Liver (tissue), 9 donors: ENCODE measurements around the gene TMCC2. TPM values are rescaled to one million over a fixed set of nuclear protein-coding genes. Genes with fewer than 3 reads are reported as not detected.

Experiments used
- DNase-seq: peaks from one replicate; pipeline ENCODE4 v3.0.0-alpha.2; 2017; ENCODE audit warnings: low spot score
- H3K27ac ChIP-seq, 2 donors: one replicate each; pipeline ENCODE4 v1.7.0; 2013; ENCODE audit warnings: inconsistent platforms in 2 of 2, low read length in 2 of 2, control low read depth in 1 of 2, low read depth in 1 of 2, mild to moderate bottlenecking in 1 of 2
- H3K27me3 ChIP-seq, 4 donors: one replicate each; pipeline versions ENCODE4 v1.6.1 to v1.7.0; 2013; ENCODE audit warnings: low read length in 3 of 4, inconsistent platforms in 1 of 4, mild to moderate bottlenecking in 1 of 4, moderate library complexity in 1 of 4; ENCODE audit not compliant: control insufficient read depth in 4 of 4, insufficient read depth in 4 of 4
- H3K36me3 ChIP-seq, 4 donors: one replicate each; pipeline versions ENCODE4 v1.6.1 to v1.7.0; 2013; ENCODE audit warnings: low read length in 3 of 4, mild to moderate bottlenecking in 3 of 4, low read depth in 1 of 4, moderate library complexity in 1 of 4; ENCODE audit not compliant: control insufficient read depth in 4 of 4, insufficient read depth in 3 of 4
- H3K4me1 ChIP-seq, 4 donors: one replicate each; pipeline versions ENCODE4 v1.6.1 to v1.7.0; 2013; ENCODE audit warnings: low read length in 3 of 4, mild to moderate bottlenecking in 3 of 4, moderate library complexity in 1 of 4; ENCODE audit not compliant: control insufficient read depth in 4 of 4, insufficient read depth in 4 of 4
- H3K4me3 ChIP-seq, 3 donors: one replicate each; pipeline versions ENCODE4 v1.6.1 to v1.7.0; 2013; ENCODE audit warnings: low read length in 3 of 3, control low read depth in 1 of 3, low read depth in 1 of 3, mild to moderate bottlenecking in 1 of 3
- H3K9ac ChIP-seq, 2 donors: one replicate each; pipeline ENCODE4 v1.7.0; 2013; ENCODE audit warnings: low read length in 2 of 2, mild to moderate bottlenecking in 2 of 2, moderate library complexity in 2 of 2, control low read depth in 1 of 2, low read depth in 1 of 2
- H3K9me3 ChIP-seq, 4 donors: one replicate each; pipeline versions ENCODE4 v1.6.1 to v1.7.0; 2013; ENCODE audit warnings: low read length in 3 of 4; ENCODE audit not compliant: control insufficient read depth in 4 of 4
- ATF3 ChIP-seq: IDR thresholded peaks from 2 replicates; pipeline ENCODE4 v1.6.1; 2016; ENCODE audit warnings: antibody characterized with exemption
- CTCF ChIP-seq: fragments of 150-350 bp; IDR thresholded peaks from 2 replicates; pipeline ENCODE4 v1.5.1; 2017; ENCODE audit warnings: improper control_type of control experiment, low read depth, low read length; ENCODE audit not compliant: missing input control
- EGR1 ChIP-seq, 2 donors: IDR thresholded peaks; 2 replicates each; pipeline ENCODE4 v1.6.1; 2016 to 2018; ENCODE audit warnings: antibody characterized with exemption in 2 of 2, low read depth in 2 of 2
- FOXA1 ChIP-seq: IDR thresholded peaks from 2 replicates; pipeline ENCODE4 v1.6.1; 2016; ENCODE audit warnings: antibody characterized with exemption
- FOXA2 ChIP-seq: IDR thresholded peaks from 2 replicates; pipeline ENCODE4 v1.6.1; 2016; ENCODE audit warnings: antibody characterized with exemption
- GABPA ChIP-seq, 2 donors: IDR thresholded peaks in 1 of 2; conservative IDR thresholded peaks in 1 of 2; 2 replicates each; pipeline ENCODE4 v1.6.1; 2016; ENCODE audit warnings: antibody characterized with exemption in 2 of 2, mild to moderate bottlenecking in 1 of 2, moderate library complexity in 1 of 2
- HNF4A ChIP-seq, 2 donors: conservative IDR thresholded peaks; 2 replicates each; pipeline ENCODE4 v1.6.1; 2016; ENCODE audit warnings: antibody characterized with exemption in 2 of 2, mild to moderate bottlenecking in 2 of 2
- HNF4G ChIP-seq: IDR thresholded peaks from 2 replicates; pipeline ENCODE4 v1.6.1; 2016; ENCODE audit warnings: antibody characterized with exemption
- JUND ChIP-seq, 2 donors: IDR thresholded peaks; 2 replicates each; pipeline ENCODE4 v1.6.1; 2016; ENCODE audit warnings: antibody characterized with exemption in 2 of 2
- MAX ChIP-seq: IDR thresholded peaks from 2 replicates; pipeline ENCODE4 v1.6.1; 2016; ENCODE audit warnings: antibody characterized with exemption
- NR2F2 ChIP-seq: IDR thresholded peaks from 2 replicates; pipeline ENCODE4 v1.6.1; 2016; ENCODE audit warnings: antibody characterized with exemption
- RAD21 ChIP-seq, 2 donors: IDR thresholded peaks; 2 replicates each; pipeline ENCODE4 v1.6.1; 2016; ENCODE audit warnings: antibody characterized with exemption in 2 of 2, mild to moderate bottlenecking in 2 of 2
- REST ChIP-seq: IDR thresholded peaks from 2 replicates; pipeline ENCODE4 v1.6.1; 2016; ENCODE audit warnings: antibody characterized with exemption, mild to moderate bottlenecking
- RXRA ChIP-seq, 2 donors: IDR thresholded peaks; 2 replicates each; pipeline ENCODE4 v1.6.1; 2017 to 2018; ENCODE audit warnings: antibody characterized with exemption in 2 of 2, mild to moderate bottlenecking in 1 of 2
- SP1 ChIP-seq: IDR thresholded peaks from 2 replicates; pipeline ENCODE4 v1.6.1; 2018; ENCODE audit warnings: antibody characterized with exemption, mild to moderate bottlenecking
- TAF1 ChIP-seq: conservative IDR thresholded peaks from 2 replicates; pipeline ENCODE4 v1.6.1; 2016; ENCODE audit warnings: antibody characterized with exemption, mild to moderate bottlenecking
- YY1 ChIP-seq: IDR thresholded peaks from 2 replicates; pipeline ENCODE4 v1.6.1; 2016; ENCODE audit warnings: antibody characterized with exemption, mild to moderate bottlenecking
- ZBTB33 ChIP-seq: IDR thresholded peaks from 2 replicates; pipeline ENCODE4 v1.6.1; 2016; ENCODE audit warnings: antibody characterized with exemption
- WGBS: extraction: QIAGEN DNeasy Blood & Tissue Kit; methylation state at CpG from one replicate; pipeline ENCODE4 v1.1.7; 2013; 5-methylcytosine and 5-hydroxymethylcytosine counted together
- polyA plus RNA-seq, 2 donors: library from polyadenylated mRNA; stranded (reverse) in 1 of 2; unstranded in 1 of 2; fragments of 200-250 nt in 1 of 2; fragments of >200 nt in 1 of 2; fragmentation: Nextera tagmentation in 1 of 2; extraction: Ambion mirVana in 1 of 2; gene quantifications; one replicate each; pipeline versions ENCODE4 v1.2.1 to v1.2.3, GENCODE V29; 2013 to 2015
- total RNA-seq, 2 donors: library from RNA; depleted of rRNA; stranded (reverse); fragments of >200 nt; gene quantifications; one replicate each; pipeline ENCODE4 v1.2.3, GENCODE V29; 2014
- donor health status: healthy.
- donor health status: healthy.
- donor health status: healthy.
- donor health status: healthy.
- donor health status: healthy.

The TMCC2 gene
- total and polyA plus RNA-seq, 4 donors = 0.06 to 452 (median 0.21) TPM

- no peak for TF ChIP-seq ZBTB33
- TF ChIP-seq FOXA2 = no peak
- TF ChIP-seq ATF3 = no peak
- no peak for TF ChIP-seq GABPA (IDR thresholded peaks at IDR 0.05 in 1 of 2, conservative IDR thresholded peaks at IDR 0.05 in 1 of 2)
- no peak for TF ChIP-seq RAD21 (IDR thresholded peaks at IDR 0.05)
- TF ChIP-seq HNF4A (conservative IDR thresholded peaks at IDR 0.05) = no peak
- TF ChIP-seq FOXA1 = no peak
Observed at GRCh38 chr1:205269711-205270110, 42.0 kb downstream of the TMCC2 start (continued).

- DNase-seq = no peak
- no peak for TF ChIP-seq REST
- TF ChIP-seq GABPA (IDR thresholded peaks at IDR 0.05 in 1 of 2, conservative IDR thresholded peaks at IDR 0.05 in 1 of 2) = no peak
- no peak for TF ChIP-seq NR2F2
- TF ChIP-seq ZBTB33 = no peak
- TF ChIP-seq RXRA (IDR thresholded peaks at IDR 0.05) = no peak
- no peak for TF ChIP-seq TAF1
- H3K4me1 ChIP-seq = peaks cover 0 to 16% (median 8%) of the 10 kb centered on the region in 4 donors
- H3K36me3 ChIP-seq = no peaks in the 10 kb centered on the region
- no peak overlapping the region for H3K9ac ChIP-seq
- H3K4me3 ChIP-seq = no peak overlapping the region
- WGBS = 92% methylated on average over 7 of the region's 7 CpGs
- no peaks in the 10 kb centered on the region for H3K9me3 ChIP-seq
- no peak overlapping the region for H3K27ac ChIP-seq
- H3K27me3 ChIP-seq = no peaks in the 10 kb centered on the region
Observed at GRCh38 chr1:205270271-205270670, 42.5 kb downstream of the TMCC2 start.

- Histone ChIP-seq H3K9me3 (no peaks in the 10 kb centered on the region), H3K4me1 (peaks cover 0 to 16% (median 8%) of the 10 kb centered on the region in 4 donors), H3K27me3 (no peaks in the 10 kb centered on the region), H3K36me3 (no peaks in the 10 kb centered on the region), H3K9ac (no peak overlapping the region), H3K4me3 (no peak overlapping the region), H3K27ac (no peak overlapping the region)
- 84% methylated on average over 8 of the region's 8 CpGs for WGBS
- no peak for DNase-seq
- TF ChIP-seq FOXA1 (no peak), RXRA (IDR thresholded peaks at IDR 0.05) (no peak), FOXA2 (no peak), TAF1 (no peak), NR2F2 (no peak), MAX (no peak), HNF4A (conservative IDR thresholded peaks at IDR 0.05) (no peak), YY1 (no peak), JUND (IDR thresholded peaks at IDR 0.05) (no peak), SP1 (no peak), ATF3 (no peak), GABPA (IDR thresholded peaks at IDR 0.05 in 1 of 2, conservative IDR thresholded peaks at IDR 0.05 in 1 of 2) (no peak), CTCF (no peak), HNF4G (no peak), RAD21 (IDR thresholded peaks at IDR 0.05) (no peak), EGR1 (IDR thresholded peaks at IDR 0.05; ENCODE audit: low read depth in 2 of 2) (no peak)
Observed at GRCh38 chr1:205270764-205271163, 43.0 kb downstream of the TMCC2 start.
